Endodermal cell (in vitro differentiated cells): ENCODE results near the gene IL19. TPM values are rescaled to one million over a fixed set of nuclear protein-coding genes. Genes with fewer than 3 reads are reported as not detected.

Experiments
- DNase-seq: peaks from one replicate; pipeline ENCODE4 v3.0.0-alpha.2; 2017
- H3K27ac ChIP-seq: 2 replicates; pipeline ENCODE4 v1.5.1; 2013; ENCODE audit warnings: mild to moderate bottlenecking, low read depth, low read length, moderate library complexity
- H3K27me3 ChIP-seq: 2 replicates; pipeline ENCODE4 v1.6.1; 2013; ENCODE audit warnings: mild to moderate bottlenecking, low read length, moderate library complexity; ENCODE audit not compliant: insufficient read depth, control insufficient read depth, poor library complexity, severe bottlenecking
- H3K36me3 ChIP-seq: 2 replicates; pipeline ENCODE4 v1.7.0; 2013; ENCODE audit warnings: mild to moderate bottlenecking, low read length, moderate library complexity; ENCODE audit not compliant: control insufficient read depth, insufficient read depth
- H3K4me1 ChIP-seq: one replicate; pipeline ENCODE4 v1.7.0; 2013; ENCODE audit warnings: low read length; ENCODE audit not compliant: control insufficient read depth, insufficient read depth
- H3K4me3 ChIP-seq: 2 replicates; pipeline ENCODE4 v1.5.1; 2013; ENCODE audit warnings: mild to moderate bottlenecking, low read length, moderate library complexity
- H3K9ac ChIP-seq: 2 replicates; pipeline ENCODE4 v1.6.1; 2013; ENCODE audit warnings: mild to moderate bottlenecking, low read length, moderate library complexity; ENCODE audit not compliant: poor library complexity, severe bottlenecking; ENCODE audit errors: extremely low read depth
- H3K9me3 ChIP-seq: 2 replicates; pipeline ENCODE4 v1.6.1; 2013; ENCODE audit warnings: mild to moderate bottlenecking, low read length, moderate library complexity; ENCODE audit not compliant: control insufficient read depth
- H3K27ac Mint-ChIP-seq: 2 replicates; pipeline ENCODE4 v1.8.0; 2020; ENCODE audit warnings: mixed read lengths
- H3K27me3 Mint-ChIP-seq: 2 replicates; pipeline ENCODE4 v1.8.0; 2021; ENCODE audit warnings: mild to moderate bottlenecking, mixed read lengths; ENCODE audit not compliant: insufficient read depth
- H3K36me3 Mint-ChIP-seq: 2 replicates; pipeline ENCODE4 v1.8.0; 2020; ENCODE audit warnings: low read depth, mixed read lengths
- H3K4me1 Mint-ChIP-seq: 2 replicates; pipeline ENCODE4 v1.8.0; 2020; ENCODE audit warnings: mixed read lengths
- H3K4me3 Mint-ChIP-seq: 2 replicates; pipeline ENCODE4 v1.8.0; 2020; ENCODE audit warnings: mild to moderate bottlenecking, moderate library complexity, mixed read lengths
- H3K9me3 Mint-ChIP-seq: 2 replicates; pipeline ENCODE4 v1.8.0; 2020; ENCODE audit warnings: mild to moderate bottlenecking, mixed read lengths
- WGBS, 2 experiments: methylation state at CpG; one replicate each; pipeline versions ENCODE4 v1.1.5 to v1.1.7; 2013; ENCODE audit warnings: missing lambda C conversion rate in 2 of 2, mixed read lengths in 1 of 2; ENCODE audit not compliant: insufficient coverage in 1 of 2, insufficient read length in 1 of 2; 5-methylcytosine and 5-hydroxymethylcytosine counted together
- total RNA-seq, 2 donors: library from RNA; stranded (reverse); fragmentation: NEBNext Ultra II Directional in 1 of 2; extraction: Animal tissue kit (Norgen Biotek cat#: 25700) in 1 of 2; gene quantifications; 2 replicates in 1 of 2; 3 replicates in 1 of 2; pipeline ENCODE4 v1.2.1, GENCODE V29; 2021
- TF ChIP-seq, protein P1 (sequence below): fragments of 200-600 bp; sonication (generic); conservative IDR thresholded peaks from 2 replicates; pipeline ENCODE4 v1.5.0; 2021; ENCODE audit warnings: antibody characterized with exemption, mild to moderate bottlenecking

IL19 gene
- total RNA-seq, 2 donors from 2014 or later = not detected

DNA sequence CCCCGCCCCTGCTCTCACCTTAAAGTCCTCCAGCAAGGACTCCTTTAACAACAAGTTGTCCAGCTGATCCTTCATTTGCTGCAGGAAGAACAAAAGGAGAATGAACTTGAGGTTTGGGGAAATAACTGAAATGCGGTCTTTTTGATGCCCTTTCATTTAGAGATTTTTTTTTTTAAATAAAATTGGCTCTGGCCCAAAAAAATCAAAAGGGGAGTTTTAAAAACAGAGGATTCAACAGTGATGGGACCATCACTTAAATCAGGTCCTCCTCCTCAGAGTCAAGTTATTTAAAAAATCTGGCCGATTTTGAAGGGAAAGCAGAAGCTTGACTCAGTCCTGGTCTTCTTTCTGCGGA is 742 bp downstream of the IL19 start:
- Histone ChIP-seq H3K27me3 (no peaks in the 10 kb centered on the region), H3K9me3 (no peaks in the 10 kb centered on the region), H3K27ac (no peak overlapping the region), H3K9ac (no peak overlapping the region), H3K4me3 (no peak overlapping the region), H3K36me3 (no peaks in the 10 kb centered on the region), H3K4me1 (peaks cover 13% of the 10 kb centered on the region)
- DNase-seq = no peak
- TF ChIP-seq, protein P1, sequence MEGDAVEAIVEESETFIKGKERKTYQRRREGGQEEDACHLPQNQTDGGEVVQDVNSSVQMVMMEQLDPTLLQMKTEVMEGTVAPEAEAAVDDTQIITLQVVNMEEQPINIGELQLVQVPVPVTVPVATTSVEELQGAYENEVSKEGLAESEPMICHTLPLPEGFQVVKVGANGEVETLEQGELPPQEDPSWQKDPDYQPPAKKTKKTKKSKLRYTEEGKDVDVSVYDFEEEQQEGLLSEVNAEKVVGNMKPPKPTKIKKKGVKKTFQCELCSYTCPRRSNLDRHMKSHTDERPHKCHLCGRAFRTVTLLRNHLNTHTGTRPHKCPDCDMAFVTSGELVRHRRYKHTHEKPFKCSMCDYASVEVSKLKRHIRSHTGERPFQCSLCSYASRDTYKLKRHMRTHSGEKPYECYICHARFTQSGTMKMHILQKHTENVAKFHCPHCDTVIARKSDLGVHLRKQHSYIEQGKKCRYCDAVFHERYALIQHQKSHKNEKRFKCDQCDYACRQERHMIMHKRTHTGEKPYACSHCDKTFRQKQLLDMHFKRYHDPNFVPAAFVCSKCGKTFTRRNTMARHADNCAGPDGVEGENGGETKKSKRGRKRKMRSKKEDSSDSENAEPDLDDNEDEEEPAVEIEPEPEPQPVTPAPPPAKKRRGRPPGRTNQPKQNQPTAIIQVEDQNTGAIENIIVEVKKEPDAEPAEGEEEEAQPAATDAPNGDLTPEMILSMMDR = no peak
- H3K4me1 Mint-ChIP-seq = peaks cover 30% of the 10 kb centered on the region
- no peaks in the 10 kb centered on the region for H3K9me3 Mint-ChIP-seq
- H3K27ac Mint-ChIP-seq = no peak overlapping the region
- 86 to 94% methylated on average over 3 to 4 of the region's 4 CpGs for whole genome bisulfite sequencing, 2 experiments
- no peak overlapping the region for H3K4me3 Mint-ChIP-seq
- H3K36me3 Mint-ChIP-seq = no peaks in the 10 kb centered on the region
- H3K27me3 Mint-ChIP-seq = peaks cover 17% of the 10 kb centered on the region

DNA sequence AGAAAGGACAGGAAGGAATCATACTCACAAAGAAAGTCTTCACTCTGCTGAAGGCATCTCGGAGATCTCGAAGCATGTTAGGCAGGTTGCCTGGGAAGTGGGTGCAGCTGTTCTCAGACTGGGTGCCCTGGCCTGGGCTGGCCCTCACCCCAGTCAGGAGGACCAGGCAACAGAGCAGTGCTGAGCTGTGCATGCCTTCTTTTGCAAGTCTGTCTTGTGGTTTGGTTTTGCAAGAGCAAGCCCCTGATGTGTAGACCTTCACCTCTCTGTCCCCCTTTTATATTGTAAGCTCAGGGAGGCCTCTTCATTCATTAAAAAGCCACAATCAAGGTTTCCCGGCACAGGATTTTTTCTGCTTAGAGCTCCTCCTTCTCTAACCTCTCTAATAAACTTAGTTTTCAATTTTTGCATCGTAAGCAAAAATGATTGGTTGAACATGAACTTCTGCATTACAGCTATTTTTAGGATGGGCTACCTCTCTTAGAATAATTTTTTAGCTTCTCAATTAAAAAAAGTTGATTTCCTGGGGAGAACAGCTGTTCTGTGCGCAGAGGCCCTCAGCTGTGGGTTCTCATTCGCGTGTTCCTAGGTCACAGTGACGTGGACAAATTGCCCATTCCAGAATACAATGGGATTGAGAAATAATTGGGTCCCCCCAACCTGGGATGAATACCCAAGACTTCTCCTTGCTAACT is 1.8 kb downstream of the IL19 start, which contains the start of gene IL10:
Gene IL10, minus strand, starts transcription at position 252 of the 695 bp plus-strand sequence. Its CDS starts 59 bp downstream, at position 193.
- 96 to 100% methylated on average over 3 to 8 of the region's 8 CpGs for WGBS, 2 experiments
- no peaks in the 10 kb centered on the region for H3K9me3 ChIP-seq
- H3K4me1 Mint-ChIP-seq = peaks cover 26% of the 10 kb centered on the region
- no peak within 1 kb of the TSS for H3K27ac ChIP-seq
- no peaks in the 10 kb centered on the region for H3K36me3 Mint-ChIP-seq
- DNase-seq = no peak
- H3K9me3 Mint-ChIP-seq = no peaks in the 10 kb centered on the region
- H3K27me3 Mint-ChIP-seq = peaks cover 17% of the 10 kb centered on the region
- TF ChIP-seq, protein P1 = no peak
- peaks cover 7% of the 10 kb centered on the region for H3K4me1 ChIP-seq
- no peak within 1 kb of the TSS for H3K4me3 ChIP-seq
- H3K27me3 ChIP-seq = no peaks in the 10 kb centered on the region
- no peak within 1 kb of the TSS for H3K4me3 Mint-ChIP-seq
- H3K36me3 ChIP-seq = no peaks in the 10 kb centered on the region
- no peak within 1 kb of the TSS for H3K9ac ChIP-seq
- H3K27ac Mint-ChIP-seq = no peak within 1 kb of the TSS

GRCh38 chr1:206774093-206774492 is 3.5 kb downstream of the IL19 start:
- H3K4me1 ChIP-seq = peaks cover 7% of the 10 kb centered on the region
- peaks cover 15% of the 10 kb centered on the region for H3K27me3 Mint-ChIP-seq

More at GRCh38 chr1:206774093-206774492, 3.5 kb downstream of the IL19 start:
- no peak overlapping the region for H3K4me3 Mint-ChIP-seq
- no peaks in the 10 kb centered on the region for H3K9me3 ChIP-seq
- TF ChIP-seq, protein P1 = no peak
- peaks cover 26% of the 10 kb centered on the region for H3K4me1 Mint-ChIP-seq
- no peak overlapping the region for H3K9ac ChIP-seq
- 87 to 100% methylated on average over 1 to 3 of the region's 3 CpGs for WGBS, 2 experiments
- no peak for DNase-seq
- no peaks in the 10 kb centered on the region for H3K9me3 Mint-ChIP-seq
- no peaks in the 10 kb centered on the region for H3K36me3 ChIP-seq
- no peak overlapping the region for H3K4me3 ChIP-seq
- H3K36me3 Mint-ChIP-seq = no peaks in the 10 kb centered on the region
- no peak overlapping the region for H3K27ac Mint-ChIP-seq
- no peak overlapping the region for H3K27ac ChIP-seq
- H3K27me3 ChIP-seq = no peaks in the 10 kb centered on the region
